GM18519 (cell line): ENCODE measurements around the gene CCL23.

ENCODE experiments used
- ATAC-seq: cut with Tn5 transposase; IDR thresholded peaks from one replicate; pipeline ENCODE4 v1.9.1; 2021; ENCODE audit warnings: mild to moderate bottlenecking, moderate library complexity; ENCODE audit not compliant: unreplicated experiment, low FRiP score

CCL23 gene

DNA sequence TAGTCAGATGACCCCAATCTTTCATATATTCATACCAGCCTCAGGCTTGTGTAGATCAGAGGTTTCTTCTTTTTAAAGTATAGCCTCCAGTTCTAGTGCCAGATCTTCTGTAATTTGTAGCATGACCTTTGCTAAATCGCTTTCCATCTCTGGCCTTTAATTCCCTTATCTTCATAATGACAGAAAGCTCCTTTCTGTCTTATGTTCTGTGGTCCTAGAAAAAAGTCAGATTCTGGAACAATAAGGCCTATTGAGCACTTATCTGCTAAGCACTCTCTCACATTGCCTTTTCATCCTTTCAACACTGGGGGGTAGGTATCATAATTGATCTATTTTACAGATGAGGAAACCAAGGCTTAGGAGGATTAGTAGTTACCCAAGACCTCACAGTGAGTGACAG, 45.7 kb downstream of the CCL23 start:
- ATAC-seq = no peak

DNA sequence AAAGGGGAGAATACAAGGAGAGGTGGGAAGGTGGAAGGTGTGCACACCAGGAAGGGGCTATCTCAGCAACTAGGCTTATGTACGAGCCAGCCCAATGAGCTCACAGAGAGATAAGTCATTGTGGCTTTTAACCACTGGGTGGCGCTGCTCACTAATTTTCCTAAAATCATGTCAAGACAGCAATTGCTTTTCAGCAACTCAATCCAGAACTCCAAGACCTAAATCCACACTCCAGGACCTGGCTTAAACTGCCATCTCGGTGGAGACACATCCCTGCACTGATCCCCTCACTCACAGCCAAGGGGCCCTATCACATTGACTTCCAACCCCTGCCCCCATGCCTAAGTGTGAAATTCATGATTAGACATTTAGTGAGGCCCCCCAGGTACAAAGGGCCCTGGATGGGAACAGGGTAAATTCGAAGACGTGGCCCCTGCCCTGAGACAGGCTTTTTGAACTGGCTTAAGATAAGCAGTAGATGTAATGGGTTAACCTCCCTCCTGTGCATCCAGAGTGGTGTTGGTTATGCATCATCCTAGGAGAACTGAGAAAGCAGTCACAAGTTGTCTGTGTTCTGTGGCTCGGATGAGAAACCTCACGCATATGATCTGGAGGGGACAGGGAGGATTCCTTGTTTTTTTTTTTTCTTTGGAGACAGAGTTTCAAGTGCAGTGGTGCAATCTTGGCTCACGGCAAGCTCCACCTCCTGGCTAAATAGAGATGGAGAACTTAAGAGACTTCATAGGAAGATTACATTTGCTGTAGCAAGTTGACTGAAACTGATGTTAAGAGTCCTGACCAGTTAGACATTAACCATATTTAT, 48.0 kb downstream of the CCL23 start:
- no peak for ATAC-seq

GRCh38 chr17:35968520-35969054, 49.2 kb downstream of the CCL23 start:
- ATAC-seq = no peak

- ATAC-seq = no peak
Observed at GRCh38 chr17:35965272-35965671, 52.5 kb downstream of the CCL23 start.

- ATAC-seq = no peak
Observed at GRCh38 chr17:35963663-35964062, 54.1 kb downstream of the CCL23 start.
